ENCODE results near the gene UBE2J2. TPM values are rescaled to one million over a fixed set of nuclear protein-coding genes. Genes with fewer than 3 reads are reported as not detected.

Gene UBE2J2
- total and polyA plus RNA-seq, 2 of the 13 experiments (the other 11 are each of a cell fraction or from before 2014, with no cell fraction given): 25.4 to 29.4 TPM

GRCh38 chr1:1239614-1240347, 33.9 kb downstream of the UBE2J2 start (continued):
- TF ChIP-seq TAF1 (CRISPR knock-in tag; IDR thresholded peaks at IDR 0.05): no peak
- peak; percentile 55; the same call in 1 of the 2 replicates for TF ChIP-seq ARHGAP35 (CRISPR knock-in tag; IDR thresholded peaks at IDR 0.05; ENCODE audit: borderline replicate concordance)
- no peak for TF ChIP-seq AHDC1 (CRISPR knock-in tag; IDR thresholded peaks at IDR 0.05; ENCODE audit: borderline replicate concordance)
- TF ChIP-seq FOXK1 (CRISPR knock-in tag; IDR thresholded peaks at IDR 0.05; ENCODE audit: borderline replicate concordance, low read depth): no peak
- no peak for TF ChIP-seq MTF2 (CRISPR knock-in tag; IDR thresholded peaks at IDR 0.05; ENCODE audit: borderline replicate concordance)
- TF ChIP-seq HES4 (CRISPR knock-in tag; IDR thresholded peaks at IDR 0.05; ENCODE audit: borderline replicate concordance): peak; percentile 64; the same call in 1 of the 2 replicates
- TF ChIP-seq GFI1 (CRISPR knock-in tag; IDR thresholded peaks at IDR 0.05; ENCODE audit: borderline replicate concordance): no peak
- no peak for TF ChIP-seq SSRP1 (CRISPR knock-in tag; IDR thresholded peaks at IDR 0.05)
- TF ChIP-seq MAX (IDR thresholded peaks at IDR 0.05): no peak
- TF ChIP-seq ZNF510 (CRISPR knock-in tag; IDR thresholded peaks at IDR 0.05; ENCODE audit: low read depth): no peak
- no peak for TF ChIP-seq AGO1 (IDR thresholded peaks at IDR 0.05; ENCODE audit: low read depth, low read length, poor library complexity, severe bottlenecking)
- TF ChIP-seq ELF4 (CRISPR knock-in tag; IDR thresholded peaks at IDR 0.05; ENCODE audit: borderline replicate concordance): no peak
- no peak for TF ChIP-seq CBX2 (IDR thresholded peaks at IDR 0.05; ENCODE audit: low read depth, low read length)
- no peak for TF ChIP-seq CBX2 (CRISPR knock-in tag; IDR thresholded peaks at IDR 0.05; ENCODE audit: low read depth)
- TF ChIP-seq HCFC1 (IDR thresholded peaks at IDR 0.05; ENCODE audit: low read depth, low read length): no peak
- no peak for TF ChIP-seq SMARCC2 (IDR thresholded peaks at IDR 0.05)
- TF ChIP-seq ZNF292 (CRISPR knock-in tag; IDR thresholded peaks at IDR 0.05; ENCODE audit: borderline replicate concordance, low read depth): no peak
- TF ChIP-seq ZNF710 (CRISPR knock-in tag; IDR thresholded peaks at IDR 0.05; ENCODE audit: borderline replicate concordance): no peak
- no peak for TF ChIP-seq NR0B2 (CRISPR knock-in tag; IDR thresholded peaks at IDR 0.05)
- TF ChIP-seq MATR3 (CRISPR knock-in tag; IDR thresholded peaks at IDR 0.05): no peak
- TF ChIP-seq POLR2AphosphoS5 (IDR thresholded peaks at IDR 0.05; ENCODE audit: low read depth, low read length): peak; percentile 33; the same call in 1 of the 2 replicates
- no peak for TF ChIP-seq NFATC3 (CRISPR knock-in tag; IDR thresholded peaks at IDR 0.05)
- no peak for TF ChIP-seq TBP (CRISPR knock-in tag; IDR thresholded peaks at IDR 0.05)

Measured in HepG2 (cell line).